ENCODE data around the gene LPP. TPM values are rescaled to one million over a fixed set of nuclear protein-coding genes. Genes with fewer than 3 reads are reported as not detected.

The LPP gene
- total RNA-seq, 1 donor from 2014 or later = 28.2 TPM

GRCh38 chr3:188187053-188187452 is 33.1 kb downstream of the LPP start:
- Histone ChIP-seq H3K4me1 (ENCODE audit: control insufficient read depth in 3 of 3, insufficient read depth in 3 of 3, low read length in 3 of 3) (peaks cover 31 to 49% (median 39%) of the 10 kb centered on the region in 3 donors), H3K9me3 (ENCODE audit: control insufficient read depth in 3 of 3, low read length in 3 of 3) (no peaks in the 10 kb centered on the region), H3K36me3 (ENCODE audit: control insufficient read depth in 3 of 3, insufficient read depth in 3 of 3, low read length in 3 of 3) (peaks cover 0 to 2% (median 0%) of the 10 kb centered on the region in 3 donors), H3K27me3 (ENCODE audit: control insufficient read depth in 3 of 3, insufficient read depth in 3 of 3, low read length in 3 of 3) (no peaks in the 10 kb centered on the region), H3K4me3 (ENCODE audit: low read length in 3 of 3) (no peak overlapping the region), H3K27ac (ENCODE audit: low read depth, low read length) (peak overlapping the region; percentile 93), H3K9ac (ENCODE audit: low read depth in 1 of 3, low read length in 3 of 3) (no peak overlapping the region)

- H3K9me3 ChIP-seq (ENCODE audit: control insufficient read depth in 3 of 3, low read length in 3 of 3) = no peaks in the 10 kb centered on the region
- peaks cover 0 to 5% (median 1%) of the 10 kb centered on the region in 3 donors for H3K36me3 ChIP-seq (ENCODE audit: control insufficient read depth in 3 of 3, insufficient read depth in 3 of 3, low read length in 3 of 3)
- H3K4me1 ChIP-seq (ENCODE audit: control insufficient read depth in 3 of 3, insufficient read depth in 3 of 3, low read length in 3 of 3) = peaks cover 31 to 41% (median 39%) of the 10 kb centered on the region in 3 donors
- H3K27me3 ChIP-seq (ENCODE audit: control insufficient read depth in 3 of 3, insufficient read depth in 3 of 3, low read length in 3 of 3) = no peaks in the 10 kb centered on the region
- peak overlapping the region; percentile 78 for H3K27ac ChIP-seq (ENCODE audit: low read depth, low read length)
- H3K4me3 ChIP-seq (ENCODE audit: low read length in 3 of 3) = no peak overlapping the region
- H3K9ac ChIP-seq (ENCODE audit: low read depth in 1 of 3, low read length in 3 of 3) = peak overlapping the region in 1 of 3 donors; percentile 26
Measured at GRCh38 chr3:188188911-188189310, 35.0 kb downstream of the LPP start.

- H3K27ac ChIP-seq (ENCODE audit: low read depth, low read length) = no peak overlapping the region
- H3K4me1 ChIP-seq (ENCODE audit: control insufficient read depth in 3 of 3, insufficient read depth in 3 of 3, low read length in 3 of 3) = peaks cover 23 to 26% (median 24%) of the 10 kb centered on the region in 3 donors
- no peaks in the 10 kb centered on the region for H3K9me3 ChIP-seq (ENCODE audit: control insufficient read depth in 3 of 3, low read length in 3 of 3)
- H3K4me3 ChIP-seq (ENCODE audit: low read length in 3 of 3) = no peak overlapping the region
- H3K9ac ChIP-seq (ENCODE audit: low read depth in 1 of 3, low read length in 3 of 3) = no peak overlapping the region
- H3K36me3 ChIP-seq (ENCODE audit: control insufficient read depth in 3 of 3, insufficient read depth in 3 of 3, low read length in 3 of 3) = peaks cover 0 to 5% (median 1%) of the 10 kb centered on the region in 3 donors
- H3K27me3 ChIP-seq (ENCODE audit: control insufficient read depth in 3 of 3, insufficient read depth in 3 of 3, low read length in 3 of 3) = no peaks in the 10 kb centered on the region
Measured at GRCh38 chr3:188191460-188191859, 37.5 kb downstream of the LPP start.

GRCh38 chr3:188192034-188192433 is 38.1 kb downstream of the LPP start:
- Histone ChIP-seq H3K27ac (ENCODE audit: low read depth, low read length) (no peak overlapping the region), H3K9me3 (ENCODE audit: control insufficient read depth in 3 of 3, low read length in 3 of 3) (no peaks in the 10 kb centered on the region), H3K4me1 (ENCODE audit: control insufficient read depth in 3 of 3, insufficient read depth in 3 of 3, low read length in 3 of 3) (peaks cover 23 to 32% (median 28%) of the 10 kb centered on the region in 3 donors)

GRCh38 chr3:188194332-188194731 is 40.4 kb downstream of the LPP start:
- Histone ChIP-seq H3K27ac (ENCODE audit: low read depth, low read length) (no peak overlapping the region), H3K4me1 (ENCODE audit: control insufficient read depth in 3 of 3, insufficient read depth in 3 of 3, low read length in 3 of 3) (peaks cover 29 to 46% (median 34%) of the 10 kb centered on the region in 3 donors)

More at GRCh38 chr3:188192034-188192433, 38.1 kb downstream of the LPP start:
- Histone ChIP-seq H3K9ac (ENCODE audit: low read depth in 1 of 3, low read length in 3 of 3) (no peak overlapping the region), H3K4me3 (ENCODE audit: low read length in 3 of 3) (no peak overlapping the region), H3K36me3 (ENCODE audit: control insufficient read depth in 3 of 3, insufficient read depth in 3 of 3, low read length in 3 of 3) (peaks cover 0 to 5% (median 1%) of the 10 kb centered on the region in 3 donors), H3K27me3 (ENCODE audit: control insufficient read depth in 3 of 3, insufficient read depth in 3 of 3, low read length in 3 of 3) (no peaks in the 10 kb centered on the region)

GRCh38 chr3:188196232-188196990 is 42.5 kb downstream of the LPP start:
- H3K4me1 ChIP-seq (ENCODE audit: control insufficient read depth in 3 of 3, insufficient read depth in 3 of 3, low read length in 3 of 3) = peaks cover 25 to 33% (median 29%) of the 10 kb centered on the region in 3 donors

More at GRCh38 chr3:188194332-188194731, 40.4 kb downstream of the LPP start:
- Histone ChIP-seq H3K4me3 (ENCODE audit: low read length in 3 of 3) (no peak overlapping the region), H3K9me3 (ENCODE audit: control insufficient read depth in 3 of 3, low read length in 3 of 3) (no peaks in the 10 kb centered on the region), H3K36me3 (ENCODE audit: control insufficient read depth in 3 of 3, insufficient read depth in 3 of 3, low read length in 3 of 3) (peaks cover 0 to 5% (median 1%) of the 10 kb centered on the region in 3 donors), H3K9ac (ENCODE audit: low read depth in 1 of 3, low read length in 3 of 3) (no peak overlapping the region), H3K27me3 (ENCODE audit: control insufficient read depth in 3 of 3, insufficient read depth in 3 of 3, low read length in 3 of 3) (no peaks in the 10 kb centered on the region)

GRCh38 chr3:188197388-188197847 is 43.5 kb downstream of the LPP start:
- Histone ChIP-seq H3K27me3 (ENCODE audit: control insufficient read depth in 3 of 3, insufficient read depth in 3 of 3, low read length in 3 of 3) (no peaks in the 10 kb centered on the region), H3K4me1 (ENCODE audit: control insufficient read depth in 3 of 3, insufficient read depth in 3 of 3, low read length in 3 of 3) (peaks cover 25 to 36% (median 29%) of the 10 kb centered on the region in 3 donors), H3K9me3 (ENCODE audit: control insufficient read depth in 3 of 3, low read length in 3 of 3) (peaks cover 0 to 1% (median 0%) of the 10 kb centered on the region in 3 donors), H3K4me3 (ENCODE audit: low read length in 3 of 3) (peak overlapping the region; percentile 8 to 39 (median 9)), H3K36me3 (ENCODE audit: control insufficient read depth in 3 of 3, insufficient read depth in 3 of 3, low read length in 3 of 3) (peaks cover 0 to 3% (median 1%) of the 10 kb centered on the region in 3 donors), H3K27ac (ENCODE audit: low read depth, low read length) (peak overlapping the region; percentile 76), H3K9ac (ENCODE audit: low read depth in 1 of 3, low read length in 3 of 3) (peak overlapping the region in 2 of 3 donors; percentile 35 to 71)

More at GRCh38 chr3:188196232-188196990, 42.5 kb downstream of the LPP start:
- no peak overlapping the region for H3K4me3 ChIP-seq (ENCODE audit: low read length in 3 of 3)
- peak overlapping the region; percentile 76 for H3K27ac ChIP-seq (ENCODE audit: low read depth, low read length)
- no peaks in the 10 kb centered on the region for H3K27me3 ChIP-seq (ENCODE audit: control insufficient read depth in 3 of 3, insufficient read depth in 3 of 3, low read length in 3 of 3)
- H3K36me3 ChIP-seq (ENCODE audit: control insufficient read depth in 3 of 3, insufficient read depth in 3 of 3, low read length in 3 of 3) = peaks cover 0 to 5% (median 1%) of the 10 kb centered on the region in 3 donors
- no peaks in the 10 kb centered on the region for H3K9me3 ChIP-seq (ENCODE audit: control insufficient read depth in 3 of 3, low read length in 3 of 3)
- no peak overlapping the region for H3K9ac ChIP-seq (ENCODE audit: low read depth in 1 of 3, low read length in 3 of 3)

GRCh38 chr3:188198001-188198400 is 44.0 kb downstream of the LPP start:
- Histone ChIP-seq H3K9me3 (ENCODE audit: control insufficient read depth in 3 of 3, low read length in 3 of 3) (peaks cover 0 to 2% (median 0%) of the 10 kb centered on the region in 3 donors), H3K27ac (ENCODE audit: low read depth, low read length) (peak overlapping the region; percentile 76), H3K9ac (ENCODE audit: low read depth in 1 of 3, low read length in 3 of 3) (peak overlapping the region in 2 of 3 donors; percentile 36 to 71), H3K4me3 (ENCODE audit: low read length in 3 of 3) (no peak overlapping the region), H3K27me3 (ENCODE audit: control insufficient read depth in 3 of 3, insufficient read depth in 3 of 3, low read length in 3 of 3) (no peaks in the 10 kb centered on the region), H3K36me3 (ENCODE audit: control insufficient read depth in 3 of 3, insufficient read depth in 3 of 3, low read length in 3 of 3) (no peaks in the 10 kb centered on the region), H3K4me1 (ENCODE audit: control insufficient read depth in 3 of 3, insufficient read depth in 3 of 3, low read length in 3 of 3) (peaks cover 25 to 38% (median 29%) of the 10 kb centered on the region in 3 donors)

GRCh38 chr3:188198760-188199327 is 44.9 kb downstream of the LPP start:
- Histone ChIP-seq H3K9ac (ENCODE audit: low read depth in 1 of 3, low read length in 3 of 3) (no peak overlapping the region), H3K4me3 (ENCODE audit: low read length in 3 of 3) (no peak overlapping the region), H3K27ac (ENCODE audit: low read depth, low read length) (no peak overlapping the region), H3K9me3 (ENCODE audit: control insufficient read depth in 3 of 3, low read length in 3 of 3) (peaks cover 0 to 2% (median 0%) of the 10 kb centered on the region in 3 donors), H3K36me3 (ENCODE audit: control insufficient read depth in 3 of 3, insufficient read depth in 3 of 3, low read length in 3 of 3) (no peaks in the 10 kb centered on the region), H3K27me3 (ENCODE audit: control insufficient read depth in 3 of 3, insufficient read depth in 3 of 3, low read length in 3 of 3) (no peaks in the 10 kb centered on the region), H3K4me1 (ENCODE audit: control insufficient read depth in 3 of 3, insufficient read depth in 3 of 3, low read length in 3 of 3) (peaks cover 25 to 39% (median 29%) of the 10 kb centered on the region in 3 donors)
